ENCODE measurements around the gene CDK14.

The CDK14 gene

DNA sequence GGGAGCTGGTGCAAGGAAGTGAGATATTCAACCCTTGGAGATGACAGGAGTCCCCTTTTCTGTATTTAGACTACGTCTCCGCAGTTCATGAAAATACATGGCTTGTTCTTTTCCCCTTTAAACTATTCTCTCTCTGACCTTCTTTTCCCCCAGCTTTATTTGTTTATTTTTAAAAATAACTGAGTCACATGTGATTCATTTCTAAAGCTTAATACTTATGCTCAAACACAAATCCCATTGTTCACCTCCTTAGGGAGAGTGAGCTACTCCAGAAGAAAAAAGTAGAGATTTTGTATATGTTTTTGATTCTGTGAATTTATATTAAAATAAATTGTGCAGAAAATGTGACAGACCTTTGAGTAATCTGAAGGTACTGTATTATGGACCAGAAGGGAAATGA lies 632.2 kb downstream of the CDK14 start:
- TF ChIP-seq, protein P1, sequence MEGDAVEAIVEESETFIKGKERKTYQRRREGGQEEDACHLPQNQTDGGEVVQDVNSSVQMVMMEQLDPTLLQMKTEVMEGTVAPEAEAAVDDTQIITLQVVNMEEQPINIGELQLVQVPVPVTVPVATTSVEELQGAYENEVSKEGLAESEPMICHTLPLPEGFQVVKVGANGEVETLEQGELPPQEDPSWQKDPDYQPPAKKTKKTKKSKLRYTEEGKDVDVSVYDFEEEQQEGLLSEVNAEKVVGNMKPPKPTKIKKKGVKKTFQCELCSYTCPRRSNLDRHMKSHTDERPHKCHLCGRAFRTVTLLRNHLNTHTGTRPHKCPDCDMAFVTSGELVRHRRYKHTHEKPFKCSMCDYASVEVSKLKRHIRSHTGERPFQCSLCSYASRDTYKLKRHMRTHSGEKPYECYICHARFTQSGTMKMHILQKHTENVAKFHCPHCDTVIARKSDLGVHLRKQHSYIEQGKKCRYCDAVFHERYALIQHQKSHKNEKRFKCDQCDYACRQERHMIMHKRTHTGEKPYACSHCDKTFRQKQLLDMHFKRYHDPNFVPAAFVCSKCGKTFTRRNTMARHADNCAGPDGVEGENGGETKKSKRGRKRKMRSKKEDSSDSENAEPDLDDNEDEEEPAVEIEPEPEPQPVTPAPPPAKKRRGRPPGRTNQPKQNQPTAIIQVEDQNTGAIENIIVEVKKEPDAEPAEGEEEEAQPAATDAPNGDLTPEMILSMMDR (IDR thresholded peaks at IDR 0.05; ENCODE audit: unreplicated experiment in 3 of 3): no peak
- peaks cover 11% of the 10 kb centered on the region for H3K9me3 Mint-ChIP-seq
- no peaks in the 10 kb centered on the region for H3K36me3 Mint-ChIP-seq (ENCODE audit: low read depth)
- no peak overlapping the region for H3K27ac Mint-ChIP-seq
- H3K27me3 Mint-ChIP-seq (ENCODE audit: low read depth): peaks cover 8% of the 10 kb centered on the region
- H3K4me1 Mint-ChIP-seq: no peaks in the 10 kb centered on the region
- no peak overlapping the region for H3K4me3 Mint-ChIP-seq

DNA sequence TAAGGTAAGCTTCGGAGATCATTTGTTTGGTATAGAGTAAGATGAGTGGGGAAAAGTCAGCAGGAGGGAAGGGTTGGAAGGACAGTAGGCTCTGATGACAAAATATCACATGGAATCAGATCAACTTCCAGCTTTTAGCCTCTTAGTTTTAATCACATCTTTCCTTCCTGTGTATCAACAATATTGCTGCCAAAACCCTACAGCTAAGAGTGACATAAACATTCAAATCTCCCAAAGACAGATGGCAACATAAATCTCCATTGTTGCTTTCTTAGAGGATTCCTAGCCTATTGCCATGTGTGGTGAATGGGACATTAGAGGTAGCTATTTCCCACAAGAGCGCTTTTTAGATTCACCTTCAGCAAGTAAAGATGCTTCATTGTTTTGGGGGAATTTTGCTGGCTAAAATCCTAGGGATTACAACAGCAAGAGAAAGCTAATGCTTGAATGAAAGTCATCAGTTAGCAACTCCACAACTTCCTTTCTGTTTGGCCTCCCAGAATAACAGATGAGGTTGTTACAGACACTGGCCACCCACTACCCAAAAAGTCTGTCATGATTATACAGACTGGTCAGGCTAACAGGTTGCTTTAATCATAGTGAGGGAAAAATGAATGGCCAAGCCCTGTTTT lies 632.9 kb downstream of the CDK14 start:
- H3K36me3 Mint-ChIP-seq (ENCODE audit: low read depth): no peaks in the 10 kb centered on the region
- H3K4me1 Mint-ChIP-seq: no peaks in the 10 kb centered on the region
- H3K27me3 Mint-ChIP-seq (ENCODE audit: low read depth): peaks cover 8% of the 10 kb centered on the region
- H3K9me3 Mint-ChIP-seq: peaks cover 11% of the 10 kb centered on the region
- no peak overlapping the region for H3K27ac Mint-ChIP-seq
- TF ChIP-seq, protein P1 (IDR thresholded peaks at IDR 0.05; ENCODE audit: unreplicated experiment in 3 of 3): no peak
- no peak overlapping the region for H3K4me3 Mint-ChIP-seq

DNA sequence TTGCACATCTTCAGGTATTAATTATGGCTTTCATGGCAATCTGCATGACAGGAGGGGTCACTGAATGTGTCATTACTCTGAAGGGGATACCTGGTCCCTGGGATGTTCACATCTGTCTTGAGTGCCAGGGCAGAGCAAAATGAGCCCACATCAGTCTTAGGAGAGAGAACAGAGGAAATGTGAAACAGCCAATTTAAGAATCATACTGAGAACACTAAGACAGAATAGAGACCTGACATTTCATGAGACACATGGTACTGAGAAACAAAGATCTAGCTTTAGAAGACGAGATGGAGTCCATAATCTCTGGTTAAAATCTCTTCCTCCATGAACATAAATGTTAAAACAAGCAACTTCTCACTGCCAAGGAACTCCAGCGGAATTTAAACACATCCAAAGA lies 634.0 kb downstream of the CDK14 start:
- Mint-ChIP-seq H3K27ac (no peak overlapping the region), H3K4me1 (no peaks in the 10 kb centered on the region), H3K27me3 (ENCODE audit: low read depth) (peaks cover 8% of the 10 kb centered on the region), H3K4me3 (no peak overlapping the region), H3K36me3 (ENCODE audit: low read depth) (no peaks in the 10 kb centered on the region), H3K9me3 (peaks cover 11% of the 10 kb centered on the region)
- TF ChIP-seq, protein P1 (IDR thresholded peaks at IDR 0.05; ENCODE audit: unreplicated experiment in 3 of 3): no peak

DNA sequence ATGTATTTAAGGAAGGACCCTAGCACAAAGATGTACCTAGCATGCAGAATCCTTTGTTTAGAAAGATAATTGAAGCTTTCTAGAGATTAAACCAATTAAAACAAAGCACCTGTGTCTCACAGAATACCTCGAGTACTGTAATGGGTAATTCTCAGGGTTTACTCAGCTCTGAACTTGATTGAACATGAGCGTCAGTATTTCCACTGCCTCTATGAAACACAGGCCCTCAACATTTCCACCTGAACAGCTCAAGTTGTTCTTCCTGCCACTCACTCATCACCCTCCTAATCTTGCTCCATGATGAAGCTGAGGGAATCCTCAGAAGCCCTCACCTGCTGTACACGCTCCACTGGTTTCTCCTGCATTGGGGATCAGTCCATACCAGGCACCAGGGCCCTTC lies 634.4 kb downstream of the CDK14 start:
- TF ChIP-seq, protein P1 (IDR thresholded peaks at IDR 0.05; ENCODE audit: unreplicated experiment in 3 of 3): no peak
- no peaks in the 10 kb centered on the region for H3K36me3 Mint-ChIP-seq (ENCODE audit: low read depth)
- H3K4me3 Mint-ChIP-seq: no peak overlapping the region
- H3K27ac Mint-ChIP-seq: no peak overlapping the region
- H3K4me1 Mint-ChIP-seq: no peaks in the 10 kb centered on the region
- peaks cover 8% of the 10 kb centered on the region for H3K27me3 Mint-ChIP-seq (ENCODE audit: low read depth)
- peaks cover 11% of the 10 kb centered on the region for H3K9me3 Mint-ChIP-seq

DNA sequence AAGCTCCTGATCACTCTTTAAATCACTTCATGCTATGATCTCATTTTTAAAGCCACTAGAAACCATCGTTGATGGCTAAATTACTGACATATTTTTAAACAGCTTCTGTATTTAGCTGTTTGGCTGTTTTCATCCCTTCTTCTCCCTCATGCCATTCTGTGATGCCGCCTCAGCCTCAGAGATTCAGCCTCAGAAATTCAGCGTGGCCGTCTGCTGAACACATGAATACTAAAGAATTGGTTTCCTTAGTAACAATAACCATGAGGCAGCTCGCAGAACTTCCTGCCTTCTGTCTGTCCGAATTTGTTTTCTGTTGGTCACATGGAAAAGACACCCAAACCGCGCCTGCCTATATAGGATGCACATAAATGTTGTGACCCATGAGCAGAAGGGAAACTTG lies 637.1 kb downstream of the CDK14 start:
- Mint-ChIP-seq H3K4me3 (no peak overlapping the region), H3K27me3 (ENCODE audit: low read depth) (peaks cover 8% of the 10 kb centered on the region), H3K4me1 (no peaks in the 10 kb centered on the region), H3K36me3 (ENCODE audit: low read depth) (no peaks in the 10 kb centered on the region), H3K27ac (no peak overlapping the region), H3K9me3 (no peaks in the 10 kb centered on the region)
- TF ChIP-seq, protein P1 (IDR thresholded peaks at IDR 0.05; ENCODE audit: unreplicated experiment in 3 of 3): no peak

DNA sequence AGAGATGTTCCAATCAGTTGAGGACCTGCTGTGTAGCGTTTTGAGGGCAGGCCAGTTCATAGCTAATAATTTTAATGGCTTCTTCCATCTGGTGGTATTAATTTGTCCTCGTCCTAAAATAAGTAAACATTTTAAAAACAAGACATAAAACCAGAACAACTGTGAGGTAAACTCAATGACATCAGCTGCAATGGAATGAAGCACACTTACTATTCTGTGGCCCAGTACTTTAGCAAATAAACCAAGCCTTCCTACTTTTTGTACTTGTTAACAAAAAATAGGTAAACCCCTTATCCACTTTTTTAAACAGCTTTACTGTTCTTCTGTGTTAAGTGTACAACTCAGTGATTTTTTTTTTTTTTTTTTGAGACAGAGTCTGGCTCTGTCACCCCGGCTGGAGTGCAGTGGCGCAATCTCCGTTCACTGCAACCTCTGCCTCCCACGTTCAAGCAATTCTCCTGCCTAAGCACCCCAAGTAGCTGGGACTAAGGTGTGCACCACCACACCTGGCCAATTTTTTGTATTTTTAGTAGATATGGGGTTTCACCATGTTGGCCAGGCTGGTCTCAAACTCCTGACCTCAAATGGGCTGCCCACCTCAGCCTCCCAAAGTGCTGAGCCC lies 639.2 kb downstream of the CDK14 start:
- no peak overlapping the region for H3K4me3 Mint-ChIP-seq

More for the DNA sequence above, 639.2 kb downstream of the CDK14 start:
- H3K27me3 Mint-ChIP-seq (ENCODE audit: low read depth): peaks cover 4% of the 10 kb centered on the region
- no peaks in the 10 kb centered on the region for H3K36me3 Mint-ChIP-seq (ENCODE audit: low read depth)
- TF ChIP-seq, protein P1 (IDR thresholded peaks at IDR 0.05; ENCODE audit: unreplicated experiment in 3 of 3): no peak
- no peak overlapping the region for H3K27ac Mint-ChIP-seq
- peaks cover 7% of the 10 kb centered on the region for H3K4me1 Mint-ChIP-seq
- H3K9me3 Mint-ChIP-seq: no peaks in the 10 kb centered on the region

Data from nephron (organoid).